ENCODE measurements around the gene UGT3A1.
"Not testable (repeated sequence)": the region's sequence is repeated elsewhere in the genome, so short reads cannot be mapped to it uniquely, and the experiment has no call there.

UGT3A1 gene, protein sequence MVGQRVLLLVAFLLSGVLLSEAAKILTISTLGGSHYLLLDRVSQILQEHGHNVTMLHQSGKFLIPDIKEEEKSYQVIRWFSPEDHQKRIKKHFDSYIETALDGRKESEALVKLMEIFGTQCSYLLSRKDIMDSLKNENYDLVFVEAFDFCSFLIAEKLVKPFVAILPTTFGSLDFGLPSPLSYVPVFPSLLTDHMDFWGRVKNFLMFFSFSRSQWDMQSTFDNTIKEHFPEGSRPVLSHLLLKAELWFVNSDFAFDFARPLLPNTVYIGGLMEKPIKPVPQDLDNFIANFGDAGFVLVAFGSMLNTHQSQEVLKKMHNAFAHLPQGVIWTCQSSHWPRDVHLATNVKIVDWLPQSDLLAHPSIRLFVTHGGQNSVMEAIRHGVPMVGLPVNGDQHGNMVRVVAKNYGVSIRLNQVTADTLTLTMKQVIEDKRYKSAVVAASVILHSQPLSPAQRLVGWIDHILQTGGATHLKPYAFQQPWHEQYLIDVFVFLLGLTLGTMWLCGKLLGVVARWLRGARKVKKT

DNA sequence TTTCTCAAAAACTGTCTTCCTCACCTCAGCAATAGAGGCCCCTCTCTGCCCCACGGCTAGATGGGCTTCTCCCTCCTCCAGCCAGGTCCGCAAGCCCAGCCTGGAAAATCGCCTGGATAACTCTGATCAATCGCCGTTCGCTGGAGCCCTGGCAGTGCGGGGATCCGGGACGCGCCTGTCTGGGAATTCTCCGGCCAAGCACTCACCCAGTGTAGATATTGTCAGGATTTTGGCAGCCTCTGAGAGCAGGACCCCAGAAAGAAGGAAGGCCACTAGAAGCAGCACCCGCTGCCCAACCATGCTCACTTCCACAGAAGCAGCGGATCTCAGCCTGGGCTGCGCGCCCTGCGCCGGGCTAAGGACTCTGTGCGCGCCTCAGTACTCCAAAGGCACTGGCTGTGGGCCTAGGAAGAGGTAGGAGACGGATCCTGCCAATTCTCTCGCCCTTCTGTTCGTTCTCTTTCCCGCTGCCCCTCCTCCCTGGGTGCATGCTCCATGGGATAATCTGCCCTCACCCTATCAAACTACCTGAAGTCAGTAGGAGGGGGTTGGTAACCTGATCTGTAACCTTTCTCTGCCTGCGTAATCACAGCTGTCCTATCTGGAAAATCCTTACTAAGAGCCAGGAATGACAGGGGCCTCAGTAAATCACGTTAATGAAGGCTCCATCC, at the start of gene UGT3A1:
TSS of gene UGT3A1 (minus strand) at position 450 of the 671 bp plus-strand sequence. CDS start at position 300, 150 bp downstream.
- DNase-seq: no peak

DNA sequence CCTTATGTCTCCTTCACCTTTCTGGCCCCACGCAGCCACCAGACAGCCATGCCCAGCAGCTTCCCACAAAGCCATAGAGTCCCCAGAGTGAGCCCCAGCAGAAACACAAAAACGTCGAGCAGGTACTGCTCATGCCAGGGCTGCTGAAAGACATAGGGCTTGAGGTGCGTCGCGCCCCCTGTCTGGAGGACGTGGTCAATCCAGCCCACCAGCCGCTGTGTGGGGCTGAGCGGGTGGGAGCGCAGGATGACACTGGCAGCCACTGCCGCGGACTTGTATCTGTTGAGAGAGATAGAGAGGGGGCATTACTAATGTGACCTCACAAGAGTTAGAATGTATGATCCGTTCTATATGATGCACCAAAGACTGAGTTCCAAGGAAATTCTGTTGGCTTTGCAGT, 44.5 kb upstream of the UGT3A1 start:
- no peak for DNase-seq

DNA sequence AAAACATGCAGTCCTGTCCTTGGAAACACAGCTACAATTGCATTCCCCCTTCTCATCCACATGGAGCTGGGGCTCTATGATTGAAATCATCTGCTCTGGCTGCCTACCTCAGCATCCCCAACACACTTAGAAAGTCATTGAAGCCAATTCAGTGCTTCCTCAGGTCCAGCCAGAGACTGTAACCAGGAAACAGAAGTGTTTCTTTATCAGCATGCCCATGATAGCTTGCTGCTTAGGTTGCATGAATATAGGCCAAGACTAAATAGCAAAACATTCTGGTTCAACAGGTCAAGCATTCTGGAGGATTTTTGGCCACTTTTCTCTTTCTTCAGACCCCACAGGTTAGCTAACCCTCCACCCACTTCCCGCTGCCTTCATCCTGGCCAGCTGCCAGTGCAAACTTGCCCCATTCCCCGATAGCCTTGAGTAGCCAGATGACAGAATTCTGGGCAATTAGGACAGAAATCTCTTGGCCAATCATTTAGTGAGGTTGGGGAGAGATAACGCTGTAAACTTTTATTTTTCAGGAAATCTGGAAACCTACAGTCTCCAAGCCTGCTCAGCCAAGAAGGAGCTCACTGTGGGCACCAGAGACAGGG, 43.4 kb upstream of the UGT3A1 start:
- DNase-seq: not testable (repeated sequence)

DNA sequence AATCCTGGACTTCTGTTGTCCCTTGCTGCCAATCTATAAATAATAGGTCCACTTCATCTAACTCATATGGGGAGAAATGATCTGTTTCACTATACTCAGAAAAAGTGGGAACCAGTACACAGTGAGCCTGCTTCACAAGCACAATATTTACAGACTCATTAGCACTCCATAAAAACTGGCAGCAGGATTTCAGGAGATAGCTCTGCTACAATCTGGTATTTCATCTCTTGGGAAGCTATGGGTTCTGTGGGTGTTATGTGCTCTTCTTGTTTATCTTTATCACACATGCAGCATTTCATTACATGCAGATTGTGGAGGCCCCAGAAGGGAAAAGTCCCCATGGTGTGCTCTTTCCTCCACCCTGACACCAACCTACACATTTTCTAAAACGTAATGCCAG, 42.3 kb upstream of the UGT3A1 start:
- DNase-seq: no peak

DNA sequence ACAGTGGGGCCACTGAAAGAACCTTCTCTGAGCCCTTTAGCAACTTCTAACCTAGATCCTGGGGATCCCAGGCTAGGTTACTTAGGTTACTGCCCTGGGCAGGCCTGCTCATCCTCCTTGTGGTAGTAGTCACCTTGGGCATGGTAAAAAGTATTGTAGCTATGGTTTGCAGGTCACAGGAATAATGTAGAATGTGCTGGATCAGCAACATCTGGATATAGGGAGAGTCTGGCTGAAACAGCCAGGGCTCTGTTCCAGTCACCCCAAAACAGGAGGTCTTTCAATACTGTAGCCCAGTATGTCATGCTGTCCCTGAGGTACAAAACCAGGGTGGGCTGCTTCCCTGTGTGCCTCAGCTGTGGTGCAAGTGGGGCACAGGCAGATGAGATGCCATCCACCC, 41.9 kb upstream of the UGT3A1 start:
- DNase-seq: no peak

DNA sequence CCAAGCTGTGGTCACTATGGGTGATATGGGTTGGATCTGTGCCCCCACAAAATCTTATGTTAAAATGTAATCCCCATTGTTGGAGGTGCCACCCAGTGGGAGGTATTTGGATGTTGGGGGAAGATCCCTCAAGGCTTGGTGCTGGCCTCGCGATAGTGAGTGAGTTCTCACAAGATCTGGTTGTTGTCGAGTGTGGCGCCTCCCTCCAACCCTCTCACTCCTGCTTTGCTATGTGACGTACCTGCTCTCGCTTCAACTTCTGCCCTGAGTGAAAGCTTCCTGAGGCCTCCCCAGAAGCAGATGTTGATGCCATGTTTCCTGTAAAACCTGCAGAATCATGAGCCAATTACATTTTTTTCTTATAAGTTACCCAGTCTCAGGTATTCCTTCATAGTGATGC, 40.0 kb upstream of the UGT3A1 start:
- no peak for DNase-seq

DNA sequence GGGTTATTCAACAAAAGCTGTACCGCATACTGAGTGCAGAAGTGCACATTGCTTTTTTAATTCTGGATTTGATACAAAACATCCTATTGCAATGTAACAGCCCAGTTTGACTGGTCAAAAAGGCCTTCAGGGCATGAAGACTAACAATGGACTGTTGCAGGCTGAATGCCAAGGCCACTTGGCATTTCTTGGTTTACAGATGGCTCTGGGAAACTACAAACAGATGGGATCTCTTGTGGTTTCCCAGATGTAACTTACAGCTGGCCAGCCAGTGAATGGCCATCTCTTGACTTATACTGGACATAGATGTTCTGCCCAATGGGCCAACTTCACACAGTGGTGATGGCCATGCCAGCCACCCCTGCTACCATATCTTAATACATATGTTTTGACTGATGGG, 38.7 kb upstream of the UGT3A1 start:
- no peak for DNase-seq

DNA sequence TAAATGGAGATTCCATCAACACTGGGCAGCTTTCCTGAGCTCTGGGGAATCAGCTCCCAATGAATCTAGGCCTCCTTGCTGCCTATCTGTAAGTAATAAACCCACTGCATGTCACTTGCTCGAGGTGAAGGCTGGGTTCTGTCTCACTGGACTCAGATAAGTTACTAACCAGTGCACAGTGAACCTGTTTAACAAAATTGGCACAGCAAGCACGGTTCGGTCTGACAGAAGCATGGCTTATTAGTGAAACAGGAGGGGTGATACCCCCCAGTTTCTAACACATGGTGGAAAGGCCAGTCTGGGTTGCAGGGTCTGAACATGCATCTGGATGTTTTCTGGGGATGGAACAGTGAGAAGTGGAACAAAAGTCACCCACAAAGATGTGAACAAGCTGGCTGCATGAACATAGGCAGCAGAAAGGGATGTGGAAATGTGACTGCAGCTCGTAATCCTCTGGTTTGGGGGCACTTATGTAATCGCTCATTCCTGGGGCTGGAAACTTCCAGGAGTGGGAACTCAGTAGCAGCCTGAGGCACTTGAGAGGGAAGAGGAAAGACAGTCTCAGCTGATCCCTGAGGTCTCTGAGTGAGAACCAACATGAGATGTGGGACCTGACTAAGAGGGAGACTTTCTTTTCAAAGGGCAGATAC, 37.8 kb upstream of the UGT3A1 start:
- no peak for DNase-seq

DNA sequence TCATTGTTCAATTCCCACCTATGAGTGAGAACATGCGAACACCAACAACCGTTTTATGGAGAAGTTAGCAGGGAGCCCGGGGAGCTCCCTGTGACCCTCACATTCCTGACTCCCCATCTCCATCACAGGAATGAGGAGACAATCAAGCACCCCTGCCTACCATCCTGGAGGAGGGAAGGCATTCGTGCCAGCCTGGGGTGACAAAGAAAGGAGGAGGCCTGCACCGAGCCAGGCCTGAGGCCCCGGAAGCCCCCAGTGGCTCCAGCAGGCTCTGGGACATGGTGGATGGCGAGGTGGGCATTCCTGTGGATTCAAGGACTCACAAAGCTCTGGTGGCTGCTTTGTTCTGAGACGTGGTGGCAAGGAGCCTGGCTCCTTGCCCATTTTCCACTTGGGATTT, 36.5 kb upstream of the UGT3A1 start:
- DNase-seq: no peak

DNA sequence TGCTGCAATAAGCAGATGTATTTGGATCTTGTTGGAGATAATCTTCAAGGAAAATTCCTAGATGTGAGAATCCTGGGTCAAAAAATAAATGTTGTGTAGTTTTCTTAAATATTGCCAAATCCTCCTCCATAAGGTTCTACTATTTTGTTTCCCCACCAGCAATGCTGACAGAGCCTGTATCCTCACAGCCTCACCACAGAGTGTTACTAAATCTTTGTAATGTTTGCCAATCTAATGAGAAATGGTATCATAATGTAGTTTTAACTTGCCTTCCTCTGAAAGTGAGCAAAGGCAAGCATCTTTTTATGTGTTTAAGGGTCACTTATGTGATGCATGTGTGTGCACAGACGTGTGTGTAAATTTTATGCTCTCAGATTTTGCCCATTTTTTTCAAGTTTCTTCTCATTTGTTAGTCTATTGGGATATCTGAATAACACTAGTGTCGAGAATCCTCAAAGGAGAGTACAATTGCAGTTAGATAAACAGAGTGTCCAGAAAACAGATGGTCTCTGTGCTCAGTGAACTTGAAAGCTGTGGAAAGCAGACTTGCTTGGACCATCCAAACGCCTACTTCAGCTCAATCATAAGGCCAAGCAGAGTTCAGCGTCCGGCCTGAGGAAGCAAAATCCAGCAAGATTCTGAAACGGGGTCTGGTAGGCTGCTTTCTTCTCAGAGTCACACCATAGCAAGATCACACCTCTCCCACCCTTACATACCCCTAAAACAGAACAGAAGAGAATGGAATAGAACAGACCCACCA, 35.7 kb upstream of the UGT3A1 start:
- no peak for DNase-seq

DNA sequence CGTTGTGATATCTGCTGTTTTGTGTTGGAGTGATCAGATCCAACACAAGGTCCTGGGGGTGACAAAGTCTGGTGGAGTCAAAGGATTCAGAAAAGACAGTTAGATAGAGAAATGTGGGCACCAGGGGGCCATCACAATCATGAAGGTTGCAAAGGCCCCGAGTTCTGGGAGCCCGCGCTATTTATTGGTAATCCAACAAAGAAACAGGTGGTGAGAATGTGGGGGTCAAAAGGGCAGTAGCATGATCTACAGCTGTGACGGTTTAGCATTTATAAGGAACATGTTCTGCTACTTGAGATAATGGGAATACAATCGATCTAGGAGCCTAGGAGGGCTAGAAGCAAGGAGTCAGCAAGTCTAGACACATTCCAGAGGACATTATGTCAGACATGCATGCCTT, 31.1 kb upstream of the UGT3A1 start:
- not testable (repeated sequence) for DNase-seq

DNA sequence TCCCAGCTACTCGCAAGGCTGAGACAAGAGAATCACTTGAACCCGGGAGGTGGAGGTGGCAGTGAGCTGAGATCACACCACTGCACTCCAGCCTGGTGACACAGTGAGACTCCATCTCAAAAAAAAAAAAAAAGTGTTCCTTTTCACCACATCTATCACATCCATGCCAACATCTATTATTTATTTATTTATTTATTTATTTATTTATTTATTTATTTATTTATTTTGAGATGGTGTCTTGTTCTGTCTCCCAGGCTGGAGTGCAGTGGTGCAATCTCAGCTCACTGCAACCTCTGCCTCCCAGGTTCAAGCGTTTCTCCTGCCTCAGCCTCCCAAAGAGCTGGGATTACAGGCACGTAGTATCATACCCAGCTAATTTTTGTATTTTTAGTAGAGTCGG, 28.4 kb upstream of the UGT3A1 start:
- DNase-seq: not testable (repeated sequence)

DNA sequence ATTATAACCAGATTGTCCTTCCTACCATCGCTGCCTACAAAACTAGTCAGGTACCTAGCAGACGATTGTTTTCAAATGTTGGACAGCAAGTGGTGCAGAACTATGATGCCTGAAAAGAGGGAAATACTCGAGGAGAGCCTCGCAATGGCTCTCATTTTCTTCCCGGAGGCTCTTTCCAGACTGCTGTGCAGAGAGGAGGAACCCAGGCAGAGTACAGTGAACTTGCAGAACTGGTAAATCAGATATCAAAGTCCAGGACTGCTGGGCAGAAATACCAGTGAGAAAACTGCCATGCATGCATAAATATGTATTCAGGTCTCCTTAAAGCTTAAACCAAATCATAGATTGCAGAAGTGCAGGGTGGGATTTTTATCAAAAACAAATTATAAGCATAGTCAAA, 26.4 kb upstream of the UGT3A1 start:
- no peak for DNase-seq

DNA sequence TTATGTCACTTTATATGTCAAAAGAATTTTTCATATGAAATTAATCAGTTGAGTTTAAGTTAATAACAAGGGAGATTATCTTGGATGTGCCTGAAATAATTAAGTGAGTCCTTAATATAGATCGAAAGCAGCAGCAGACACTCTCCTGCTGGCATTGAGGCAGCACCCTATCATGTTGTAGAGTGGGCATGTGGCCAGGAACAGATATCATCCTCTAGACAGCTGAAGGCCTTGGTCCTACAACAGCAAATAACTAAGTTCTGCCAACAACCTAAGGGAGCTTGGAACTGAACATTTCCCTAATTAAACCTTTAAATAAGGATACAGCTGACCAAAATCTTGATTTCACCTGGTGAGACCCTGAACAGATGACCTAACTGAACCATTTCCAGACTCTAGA, 25.8 kb upstream of the UGT3A1 start:
- DNase-seq: no peak

DNA sequence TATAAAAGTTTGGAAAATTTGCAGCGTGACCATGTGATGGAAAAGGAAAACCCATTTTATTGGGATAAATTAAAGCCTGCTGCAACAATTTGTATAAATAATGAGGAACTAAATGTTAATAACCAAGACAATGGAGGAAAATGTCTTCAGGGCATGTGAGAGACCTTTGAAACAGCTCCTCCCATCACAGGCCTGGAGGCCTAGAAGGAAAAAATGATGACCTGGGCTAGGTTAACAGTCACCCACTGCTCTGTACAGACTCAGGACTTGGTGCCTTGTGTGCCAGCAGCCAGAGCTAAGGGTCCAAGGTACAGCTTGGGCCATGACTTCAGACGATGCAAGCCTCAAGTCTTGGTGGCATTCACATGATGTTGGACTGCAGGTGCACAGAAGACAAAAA, 22.0 kb upstream of the UGT3A1 start:
- DNase-seq: no peak

DNA sequence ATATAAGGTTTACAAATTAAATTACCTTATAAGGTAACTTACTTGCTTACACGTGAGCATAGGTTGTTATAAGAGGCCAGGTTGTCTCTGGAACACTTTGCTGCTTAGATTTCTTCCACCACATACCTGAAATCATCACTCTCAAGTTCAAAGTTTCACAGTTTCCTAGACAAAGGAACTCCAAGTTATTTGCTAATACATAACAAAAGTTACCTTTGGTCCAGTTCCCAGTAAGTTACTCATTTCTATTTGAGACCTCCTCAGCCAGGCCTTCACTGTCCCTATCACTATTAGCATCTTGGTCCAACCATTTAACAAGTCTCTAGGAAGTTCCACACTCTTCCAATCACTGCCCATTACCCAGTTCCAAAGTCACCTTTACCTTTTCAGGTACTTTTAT, 18.5 kb upstream of the UGT3A1 start:
- DNase-seq: no peak

DNA sequence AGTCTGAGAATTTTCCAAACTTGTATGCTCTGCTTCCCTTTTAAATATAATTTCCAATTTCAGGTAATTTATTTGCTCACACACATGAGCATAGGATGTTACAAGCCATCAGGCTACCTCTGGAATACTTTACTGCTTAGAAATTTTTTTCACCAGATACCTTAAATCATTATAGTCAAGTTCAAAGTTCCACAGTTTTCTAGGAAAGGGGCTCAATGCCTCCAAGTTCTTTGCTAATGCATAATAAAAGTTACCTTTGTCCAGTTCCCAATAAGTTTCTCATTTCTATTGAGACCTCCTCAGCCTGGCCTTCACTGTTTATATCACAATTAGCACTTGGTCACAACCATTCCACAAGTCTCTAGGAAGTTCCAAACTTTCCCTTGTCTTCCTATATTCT, 16.2 kb upstream of the UGT3A1 start:
- DNase-seq: no peak

DNA sequence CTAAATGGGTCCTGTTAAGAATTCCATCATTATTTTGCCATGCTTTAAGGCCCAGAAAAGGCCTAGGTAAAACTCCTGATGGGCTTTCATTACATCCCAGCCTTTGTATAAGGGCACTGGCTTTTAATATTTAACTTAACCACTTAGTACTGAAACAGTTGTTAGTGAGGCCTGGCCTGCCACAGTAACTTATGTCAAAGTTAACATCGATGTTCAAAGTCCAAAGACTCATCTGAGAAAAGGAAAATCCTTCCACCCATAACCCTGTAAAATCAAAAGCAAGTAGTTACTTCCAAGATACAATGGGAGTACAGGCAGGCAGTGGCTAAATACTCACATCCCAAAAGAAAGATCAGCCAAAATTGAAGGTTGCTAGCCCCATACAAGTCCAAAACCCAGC, 15.0 kb upstream of the UGT3A1 start:
- DNase-seq: no peak

DNA sequence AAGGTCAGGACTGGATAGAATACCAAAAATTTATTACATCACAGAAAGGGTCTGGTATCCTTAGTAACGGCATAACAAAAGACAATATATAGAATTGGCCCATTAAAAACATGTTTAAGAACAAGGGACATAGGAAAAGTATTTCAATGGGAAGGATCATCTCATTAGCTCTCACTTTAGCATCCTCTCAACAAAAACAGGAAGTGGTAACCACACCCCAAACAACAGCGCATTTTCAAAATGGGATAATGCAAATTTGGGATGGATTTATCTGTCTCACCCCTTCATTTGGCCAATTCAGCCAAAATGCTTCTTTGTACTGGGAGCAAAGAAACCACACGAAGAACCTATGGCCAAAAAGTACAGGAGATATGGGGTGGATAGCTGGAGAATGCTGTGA, 9.8 kb upstream of the UGT3A1 start:
- no peak for DNase-seq

DNA sequence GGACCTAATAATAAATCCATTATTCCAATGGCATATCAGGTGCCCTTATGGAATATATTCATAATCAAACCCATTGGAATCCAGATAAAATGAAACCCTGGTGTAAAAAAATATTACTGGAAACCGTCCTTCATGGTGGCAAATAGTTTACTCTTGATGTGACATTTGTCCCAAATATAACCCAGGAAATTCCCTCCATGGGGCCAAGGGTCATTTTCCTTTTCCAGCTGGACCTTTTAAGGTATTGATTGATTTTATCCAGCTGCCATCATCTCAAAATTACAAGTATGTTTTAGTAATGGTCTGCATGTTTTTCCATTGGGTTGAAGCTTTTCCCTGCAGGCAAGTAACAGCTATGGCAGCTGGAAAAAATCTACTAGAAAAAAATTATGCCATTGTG, 8.4 kb upstream of the UGT3A1 start:
- DNase-seq: no peak

DNA sequence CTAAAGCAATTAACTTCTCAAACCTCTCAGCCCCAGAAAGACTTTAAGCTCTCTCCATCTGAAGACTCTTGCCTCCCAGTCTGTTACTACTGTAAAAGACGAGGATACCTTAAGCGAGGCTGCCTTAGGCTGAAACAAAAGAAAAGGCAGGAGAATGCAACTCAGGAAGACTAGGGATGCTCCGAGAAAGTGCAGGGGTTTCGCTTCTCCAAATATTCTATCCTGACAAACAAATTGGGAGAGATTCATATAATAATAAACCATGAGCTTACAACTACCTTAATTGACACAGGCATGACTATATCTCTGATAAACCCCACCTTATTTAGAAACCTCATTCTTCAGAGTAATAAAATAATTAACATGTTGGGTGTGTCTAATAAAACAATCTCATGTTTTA, 4.9 kb upstream of the UGT3A1 start:
- DNase-seq: no peak

DNA sequence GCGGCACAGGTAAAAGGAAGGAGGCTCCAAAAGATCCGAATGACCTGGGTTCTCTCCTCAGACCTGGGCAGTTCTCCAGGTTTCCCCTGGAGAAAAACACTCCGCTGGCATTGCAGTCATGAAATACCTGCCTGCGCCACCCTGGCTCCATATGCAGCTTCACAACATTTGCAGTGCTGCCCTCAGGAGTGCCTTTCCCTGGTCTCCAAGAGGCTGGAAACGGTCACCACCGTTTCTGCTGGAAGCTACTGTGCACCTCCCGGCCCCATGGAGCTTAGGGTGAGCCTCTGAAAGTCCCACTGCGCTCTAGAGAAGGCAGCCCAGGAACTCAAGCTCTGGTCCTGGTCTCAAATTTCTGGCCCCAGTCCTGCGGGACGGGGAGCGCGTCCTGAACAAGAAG, 670 bp downstream of the UGT3A1 start:
- DNase-seq: no peak

DNA sequence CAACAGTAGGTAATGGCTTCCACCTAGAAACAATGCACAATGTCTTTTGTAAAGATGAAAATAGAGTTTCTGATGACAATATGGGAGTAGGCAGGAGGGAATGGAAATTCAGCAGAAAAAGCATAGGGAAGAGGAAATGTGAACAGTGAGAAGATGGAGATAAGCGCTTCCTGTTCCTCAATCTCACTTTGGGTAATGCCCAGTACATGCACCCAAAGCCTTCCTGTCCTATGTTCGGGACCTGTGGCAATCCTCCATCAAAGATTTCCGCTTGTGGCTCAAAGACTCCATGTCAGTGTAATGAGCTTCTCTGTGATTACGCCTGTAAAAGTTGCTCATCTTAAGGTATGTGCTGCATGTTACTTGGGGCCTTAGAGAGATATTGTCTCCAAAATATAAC, 2.7 kb downstream of the UGT3A1 start:
- no peak for DNase-seq
